A204.1 (cell line): ENCODE data around the gene SPEF2.
"Not testable (repeated sequence)": the region's sequence is repeated elsewhere in the genome, so short reads cannot be mapped to it uniquely, and the experiment has no call there.

Experiments used
- FAIRE-seq: peaks from 2 replicates; lab custom pipeline; 2012; peaks lifted over from hg19 to GRCh38; lab: Jason Lieb, UNC

SPEF2 gene

DNA sequence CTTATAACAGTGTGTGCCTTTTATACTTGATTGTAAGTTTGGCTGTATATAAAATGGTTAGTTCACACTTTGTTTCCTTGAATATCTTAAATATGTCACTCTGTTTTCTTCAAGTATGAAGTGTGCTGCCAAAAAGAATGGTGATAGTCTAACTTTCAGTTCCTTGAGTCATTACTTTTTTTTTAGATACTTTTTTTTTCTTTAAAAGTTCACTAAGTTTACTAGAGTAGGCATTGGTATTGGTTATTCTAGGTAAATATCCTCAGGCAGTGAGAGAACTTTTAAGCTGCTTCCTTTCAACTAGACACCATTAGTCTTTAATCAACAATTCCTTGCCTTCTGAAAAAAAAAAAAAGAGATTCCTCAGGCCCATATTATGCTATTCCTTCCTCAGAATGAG lies 41.9 kb downstream of the SPEF2 start:
- no peak for FAIRE-seq

DNA sequence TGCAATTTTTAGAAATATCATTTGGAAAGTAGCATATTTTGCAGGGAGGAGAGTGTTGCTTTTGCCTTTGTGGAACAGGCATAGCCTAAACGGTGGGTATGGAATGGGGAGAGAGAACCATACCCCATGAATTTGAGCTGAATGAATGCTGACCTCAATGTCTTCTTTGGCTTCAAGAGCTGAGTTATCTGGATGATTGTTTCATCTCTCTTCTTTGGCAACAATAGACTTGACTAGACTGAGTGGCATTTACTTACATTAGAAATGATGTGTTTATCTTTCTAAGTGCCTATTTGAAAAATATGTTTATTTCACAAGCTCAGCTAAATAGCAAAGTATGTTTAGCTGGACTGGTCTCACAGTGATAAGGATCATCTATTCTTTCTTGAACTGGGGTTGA lies 42.8 kb downstream of the SPEF2 start:
- FAIRE-seq, result no peak

DNA sequence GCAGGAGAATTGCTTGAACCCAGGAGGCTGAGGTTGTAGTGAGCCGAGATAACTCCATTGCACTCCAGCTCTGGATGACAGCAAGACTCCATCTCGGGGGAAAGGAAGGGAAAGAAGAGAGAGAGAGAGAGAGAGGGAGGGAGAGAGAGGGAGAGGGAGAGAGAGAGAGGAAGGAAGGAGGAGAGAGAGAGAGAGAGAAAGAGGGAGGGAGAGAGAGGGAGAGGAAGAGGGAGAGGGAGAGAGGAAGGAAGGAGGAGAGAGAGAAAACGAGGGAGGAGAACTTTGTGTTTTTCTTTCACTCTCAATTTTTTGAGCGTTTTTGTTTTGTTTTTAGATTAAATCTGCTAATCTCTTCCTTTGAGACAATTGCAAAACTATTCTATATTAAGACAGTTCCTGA lies 46.9 kb downstream of the SPEF2 start:
- FAIRE-seq, result no peak

DNA sequence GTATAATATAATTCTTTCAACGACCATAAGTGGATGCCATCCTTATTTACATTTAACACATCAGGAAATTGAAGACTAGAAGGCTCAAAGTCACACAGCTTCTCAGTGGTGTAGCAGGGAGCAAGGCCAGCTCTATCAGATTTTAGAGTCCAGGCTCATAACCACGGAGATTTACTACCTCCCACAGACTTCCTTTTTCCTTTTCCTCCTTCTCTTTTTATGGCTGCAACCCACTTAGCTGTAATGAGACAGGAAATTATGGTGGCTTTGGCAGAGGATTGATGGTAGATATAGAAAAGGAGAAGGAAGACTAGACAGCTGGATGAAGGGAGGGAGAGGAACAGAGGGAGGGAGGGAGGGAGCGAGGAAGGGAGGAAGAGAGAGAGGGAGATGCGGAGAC lies 47.4 kb downstream of the SPEF2 start:
- no peak for FAIRE-seq

DNA sequence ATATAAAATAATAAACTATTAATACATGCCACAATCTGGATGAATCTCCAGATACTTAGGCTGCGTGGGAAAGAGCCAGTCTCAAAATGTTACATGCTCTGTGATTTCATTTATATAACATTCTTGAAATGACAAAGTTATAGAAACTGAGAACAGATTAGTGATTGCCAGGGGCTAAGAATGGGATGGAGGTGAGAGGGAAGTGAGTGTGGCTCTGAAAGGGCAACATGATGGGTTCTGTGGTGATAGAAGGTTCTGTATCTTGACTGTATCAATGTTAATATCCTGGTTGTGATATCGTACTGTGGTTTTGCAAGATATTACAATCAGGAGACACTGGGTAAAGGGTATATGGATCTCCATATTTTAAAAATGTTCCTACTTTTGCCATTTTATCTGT lies 50.7 kb downstream of the SPEF2 start:
- no peak for FAIRE-seq

DNA sequence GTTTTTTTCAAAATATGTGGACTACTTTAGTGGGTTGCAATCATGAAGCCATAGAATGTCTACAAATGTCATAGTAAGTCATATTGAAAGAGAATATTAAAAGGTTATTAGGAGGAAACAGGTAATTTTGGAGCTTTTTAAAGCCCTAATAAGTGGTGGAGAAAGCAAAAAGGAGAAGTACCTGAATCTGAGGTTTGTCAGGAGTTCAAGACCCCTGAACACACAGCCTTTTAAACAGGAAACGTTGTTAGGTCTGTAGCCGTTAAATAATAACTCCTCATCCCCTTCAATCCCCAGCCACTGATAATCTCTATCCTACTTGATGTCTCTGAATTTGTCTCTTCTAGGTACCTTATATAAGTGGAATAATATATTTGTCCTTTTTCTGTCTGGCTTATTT lies 51.1 kb downstream of the SPEF2 start:
- no peak for FAIRE-seq

DNA sequence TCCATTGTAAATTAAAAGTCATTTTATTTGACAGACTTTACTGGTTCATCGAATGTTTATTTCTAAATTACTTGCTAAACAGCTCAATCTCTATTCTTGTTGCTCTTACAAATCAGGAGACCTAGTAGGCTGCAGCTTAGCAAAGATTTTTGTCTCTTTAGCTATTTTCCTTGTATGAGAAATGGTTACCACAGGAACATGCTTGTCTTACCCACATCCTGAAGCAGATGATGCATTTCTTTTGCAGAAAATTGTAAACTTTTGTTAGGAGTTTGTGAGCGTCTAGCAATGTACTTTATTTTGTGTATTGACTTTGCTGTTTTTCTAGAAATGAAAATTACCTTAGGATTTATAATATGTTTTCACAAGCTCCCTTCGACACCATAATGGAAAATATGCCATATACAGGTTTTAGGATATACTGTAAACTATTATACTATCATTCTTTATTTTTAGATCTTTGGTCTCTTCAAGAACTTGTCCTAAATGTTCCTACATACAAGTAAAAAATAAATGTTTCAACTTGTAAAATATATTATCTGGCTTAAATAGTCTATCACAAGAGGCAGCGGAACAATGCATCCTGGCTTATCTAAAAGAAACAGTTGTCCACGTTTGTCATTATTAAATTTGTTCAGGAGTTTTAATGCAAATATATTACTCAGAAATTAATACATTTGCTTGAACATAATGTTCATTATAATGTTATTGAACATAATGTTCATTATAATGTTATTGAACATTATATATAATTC lies 54.1 kb downstream of the SPEF2 start:
- peak; percentile 68 for FAIRE-seq

DNA sequence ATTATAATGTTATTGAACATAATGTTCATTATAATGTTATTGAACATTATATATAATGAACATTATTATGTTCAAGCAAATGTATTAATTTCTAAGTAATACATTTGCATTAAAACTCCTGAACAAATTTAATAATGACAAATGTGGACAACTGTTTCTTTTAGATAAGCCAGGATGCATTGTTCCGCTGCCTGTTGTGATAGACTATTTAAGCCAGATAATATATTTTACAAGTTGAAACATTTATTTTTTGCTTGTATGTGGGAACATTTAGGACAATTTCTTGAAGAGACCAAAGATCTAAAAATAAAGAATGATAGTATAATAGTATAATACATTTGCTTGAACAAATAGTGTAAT lies 54.6 kb downstream of the SPEF2 start:
- FAIRE-seq, result not testable (repeated sequence)

DNA sequence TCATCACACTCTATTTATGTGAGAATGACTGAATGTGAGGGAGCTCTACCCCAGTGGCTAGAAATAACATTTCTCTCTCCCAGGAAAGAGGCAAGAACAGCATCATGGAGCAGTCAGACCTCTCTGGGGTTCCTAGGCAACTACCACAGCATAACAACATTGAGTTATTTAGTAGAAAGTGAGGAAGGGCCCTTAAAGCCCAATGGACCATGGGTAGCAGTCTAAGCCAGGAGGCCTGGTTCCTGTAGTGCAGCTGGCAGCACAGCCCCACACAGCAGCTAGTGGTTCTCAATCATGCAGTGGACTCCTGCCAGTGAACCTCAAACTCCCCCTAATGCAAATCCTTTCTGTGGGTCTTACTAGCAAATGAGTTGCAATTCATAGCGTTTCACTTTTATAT lies 55.3 kb downstream of the SPEF2 start:
- no peak for FAIRE-seq

DNA sequence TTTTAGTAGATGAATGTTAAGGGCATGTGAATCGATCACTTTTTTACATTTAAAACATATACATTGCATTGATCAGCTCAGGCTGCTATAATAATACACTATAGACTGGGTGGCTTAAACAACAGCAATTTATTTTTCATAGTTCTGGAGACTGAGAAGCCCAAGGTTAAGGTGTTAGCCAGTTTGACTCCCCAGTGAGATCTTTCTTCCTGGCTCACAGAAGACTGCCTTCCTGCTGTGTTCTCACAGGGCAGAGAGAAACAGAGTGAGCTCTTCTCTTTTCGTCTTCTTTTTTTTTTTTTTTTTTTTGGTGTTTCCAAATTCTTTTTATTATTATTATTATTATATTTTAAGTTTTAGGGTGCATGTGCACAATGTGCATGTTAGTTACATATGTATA lies 56.4 kb downstream of the SPEF2 start:
- FAIRE-seq, result no peak

DNA sequence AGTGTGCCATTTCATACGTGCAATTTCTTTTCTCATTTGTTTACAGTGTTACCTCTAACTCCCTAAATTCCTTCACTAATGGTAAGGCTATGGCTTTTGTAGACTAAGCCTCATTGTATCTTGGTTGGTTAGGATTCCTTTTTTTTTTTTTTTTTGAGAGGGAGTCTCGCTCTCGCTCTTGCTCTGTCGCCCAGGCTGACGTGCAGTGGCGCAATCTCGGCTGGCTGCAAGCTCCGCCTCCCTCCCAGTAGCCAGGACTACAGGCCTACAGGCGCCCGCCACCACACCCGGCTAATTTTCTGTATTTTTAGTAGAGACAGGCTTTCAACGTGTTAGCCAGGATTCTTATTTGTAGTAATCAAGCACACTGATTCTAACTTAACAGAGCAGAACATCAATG lies 57.7 kb downstream of the SPEF2 start:
- FAIRE-seq, result no peak

DNA sequence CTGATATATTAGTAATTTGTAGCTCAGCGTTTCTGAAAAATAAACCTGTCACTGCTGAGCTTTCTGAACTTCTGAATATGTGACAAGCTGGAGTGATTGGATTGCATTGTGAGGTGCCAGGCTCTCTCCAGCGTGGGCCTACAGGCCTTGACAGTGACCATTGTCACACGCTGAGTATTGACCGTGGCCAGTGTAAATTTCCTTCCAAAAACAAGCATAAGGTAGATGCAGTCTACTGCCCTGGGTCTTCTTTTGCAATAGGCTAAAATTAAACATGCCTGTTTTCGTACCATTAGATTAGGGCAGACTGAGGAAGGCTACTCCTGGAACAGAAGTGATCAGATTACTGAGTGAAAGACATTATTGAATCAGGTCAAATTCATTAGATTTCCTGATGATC lies 60.2 kb downstream of the SPEF2 start:
- no peak for FAIRE-seq

DNA sequence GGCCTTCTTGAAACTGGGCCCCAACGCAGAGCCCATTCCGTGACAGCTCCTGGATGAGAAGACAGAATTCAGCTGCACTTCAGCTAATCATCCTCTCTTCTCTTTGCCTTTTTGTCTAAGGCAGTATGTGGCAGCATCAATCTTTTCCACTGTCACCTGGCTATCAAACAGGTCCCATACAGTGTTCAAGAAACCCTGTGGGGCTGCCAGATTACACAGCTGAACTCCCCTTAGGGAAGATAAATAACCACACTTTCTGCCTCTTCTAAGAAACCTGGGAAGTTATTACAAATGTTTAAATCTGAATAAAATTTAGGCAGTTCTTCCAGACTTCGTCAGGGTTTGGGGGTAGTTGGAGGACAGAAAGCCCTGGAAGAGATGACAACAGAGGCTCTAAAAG lies 61.0 kb downstream of the SPEF2 start:
- no peak for FAIRE-seq

DNA sequence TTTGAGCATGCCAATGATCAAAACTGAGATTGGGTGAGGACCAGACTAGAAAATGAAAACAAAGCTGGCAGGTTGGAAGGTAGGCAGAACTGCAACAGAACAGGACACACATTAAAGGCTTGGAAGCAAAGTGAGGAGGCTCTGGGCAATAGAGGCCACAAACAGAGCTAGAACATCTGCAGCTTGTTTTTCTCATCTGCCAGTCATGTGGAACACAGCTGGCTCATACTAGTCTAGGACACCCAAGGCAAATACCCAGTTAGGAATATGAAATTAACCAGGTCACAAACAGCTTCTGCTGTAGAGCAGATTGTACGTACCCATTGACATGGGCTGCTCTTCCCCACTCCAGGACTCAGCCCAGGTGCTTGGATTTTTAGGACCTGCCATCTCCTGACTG lies 61.7 kb downstream of the SPEF2 start:
- FAIRE-seq, result no peak

DNA sequence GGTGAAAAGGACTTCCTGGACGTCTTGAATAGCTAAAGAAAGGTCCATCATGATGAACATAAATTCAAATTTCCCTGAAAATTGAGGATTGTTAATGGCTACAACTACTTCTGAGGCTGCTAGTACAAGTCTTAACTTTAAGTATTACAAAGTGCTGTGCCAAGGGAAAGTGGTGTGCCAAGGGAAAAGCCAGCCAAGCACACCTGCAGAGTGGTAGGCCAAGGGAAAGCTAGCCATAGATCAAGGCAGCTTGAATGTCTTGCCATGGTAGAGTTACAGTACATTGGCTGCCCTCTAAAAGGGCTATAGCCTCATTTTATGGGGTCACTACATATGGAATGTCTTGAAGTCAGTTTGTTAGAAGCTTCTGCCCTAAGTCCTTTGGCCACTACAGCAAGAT lies 64.2 kb downstream of the SPEF2 start:
- FAIRE-seq, result no peak

DNA sequence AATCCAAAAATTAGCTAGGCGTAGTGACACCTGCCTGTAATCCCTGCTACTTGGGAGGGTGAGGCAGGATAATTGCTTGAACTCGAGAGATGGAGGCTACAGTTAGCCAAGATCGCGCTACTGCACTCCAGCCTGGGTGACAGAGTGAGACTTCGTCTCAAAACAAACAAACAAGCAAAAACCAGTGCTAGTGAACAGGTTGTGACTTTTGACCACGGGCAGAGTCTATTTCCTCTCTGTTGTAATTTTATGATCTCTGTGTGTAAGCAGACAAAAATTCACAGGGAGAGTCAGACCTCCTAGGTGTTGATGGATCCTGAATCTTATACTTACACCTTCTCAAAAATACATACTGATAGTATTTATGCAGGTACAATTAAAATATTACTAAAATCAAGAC lies 65.8 kb downstream of the SPEF2 start:
- FAIRE-seq, result no peak

DNA sequence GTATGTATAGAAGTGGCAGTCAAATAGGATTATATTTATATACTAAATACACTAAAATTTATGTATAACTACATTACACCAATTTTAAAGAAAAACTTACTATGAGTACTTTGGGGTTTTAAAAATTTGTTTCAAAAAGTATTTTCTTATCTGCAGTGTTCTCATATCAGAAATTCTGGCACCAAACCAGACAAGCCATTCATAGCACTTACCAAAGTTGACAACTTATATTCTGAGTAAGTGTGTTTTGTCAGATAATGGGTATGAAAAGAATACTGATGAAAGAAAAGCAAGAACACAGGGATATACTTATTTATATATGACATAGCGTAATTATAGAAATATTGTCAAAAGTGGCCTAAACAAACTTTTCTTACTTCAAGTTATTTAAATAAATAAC lies 67.5 kb downstream of the SPEF2 start:
- no peak for FAIRE-seq

DNA sequence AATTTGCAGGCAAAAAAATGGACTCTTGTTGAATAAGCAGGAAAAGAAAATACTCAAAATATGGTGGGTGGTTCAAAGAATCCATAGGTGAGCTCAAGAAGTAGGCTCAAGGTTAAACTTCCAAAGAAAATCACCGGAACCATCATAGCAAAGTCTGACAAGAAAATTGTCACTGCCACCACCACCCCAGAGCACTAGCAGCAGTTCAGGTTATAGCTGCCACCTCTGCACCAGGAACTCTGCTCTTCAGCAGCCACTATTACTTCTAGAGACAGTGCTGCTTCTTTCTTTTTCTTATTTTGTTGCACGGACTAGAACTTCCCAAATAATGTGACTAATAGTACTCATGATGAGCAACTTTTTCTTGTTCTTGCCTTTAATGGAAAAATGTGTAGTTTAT lies 70.3 kb downstream of the SPEF2 start:
- no peak for FAIRE-seq

DNA sequence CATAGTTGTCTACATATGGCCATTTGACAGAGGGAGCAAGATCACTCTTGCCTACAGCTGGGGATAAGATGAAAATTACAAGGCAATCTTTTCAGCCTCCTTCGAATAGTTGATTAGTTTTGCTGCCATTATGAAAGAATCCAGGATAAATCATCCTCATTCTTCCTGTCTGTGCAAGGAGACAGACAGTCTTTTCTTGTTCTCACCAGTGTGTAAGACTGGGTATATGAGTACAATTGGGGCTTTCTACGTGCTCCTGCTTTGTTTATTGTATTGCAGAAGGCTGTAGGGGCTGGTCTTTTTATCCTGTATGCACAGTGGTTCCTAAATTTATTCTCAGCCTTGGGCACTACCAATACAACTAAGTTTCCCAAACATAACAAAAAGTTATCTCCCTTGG lies 76.8 kb downstream of the SPEF2 start:
- no peak for FAIRE-seq

DNA sequence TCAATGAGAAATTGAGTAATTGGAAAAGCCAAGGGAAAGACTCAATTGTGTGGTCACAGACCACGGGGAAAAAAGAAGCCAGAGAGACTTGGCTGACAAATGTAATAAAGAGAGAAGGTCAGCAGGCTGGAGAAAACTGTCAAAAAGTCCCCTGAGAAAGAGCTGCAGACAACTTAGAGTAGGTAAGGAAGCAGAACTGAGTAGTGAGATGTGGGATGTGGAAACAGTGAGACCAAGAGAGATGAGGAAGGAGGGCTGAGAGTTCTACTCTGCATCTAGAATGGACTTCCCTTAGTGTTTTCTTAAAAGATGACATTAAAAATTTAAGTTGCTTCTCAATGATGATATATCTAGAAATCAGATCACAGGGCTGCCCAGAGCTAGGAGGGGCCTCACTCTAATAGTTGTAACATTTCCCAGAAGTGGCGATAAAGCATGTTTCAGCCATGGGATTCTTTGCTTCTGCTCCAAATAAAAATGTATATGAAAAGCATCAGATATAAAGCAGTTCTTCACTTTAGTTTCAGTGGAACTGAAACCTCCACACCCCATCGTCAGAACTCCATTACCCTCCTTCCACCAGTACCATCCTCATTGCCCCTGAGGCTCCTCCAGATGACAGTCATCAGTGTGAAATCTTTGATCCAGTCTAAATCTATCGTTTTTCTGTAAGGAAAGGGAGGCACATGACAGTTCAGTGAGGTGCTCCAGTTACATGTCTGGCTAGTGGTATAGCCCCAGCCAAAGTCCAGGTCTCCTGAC lies 80.6 kb downstream of the SPEF2 start:
- no peak for FAIRE-seq

DNA sequence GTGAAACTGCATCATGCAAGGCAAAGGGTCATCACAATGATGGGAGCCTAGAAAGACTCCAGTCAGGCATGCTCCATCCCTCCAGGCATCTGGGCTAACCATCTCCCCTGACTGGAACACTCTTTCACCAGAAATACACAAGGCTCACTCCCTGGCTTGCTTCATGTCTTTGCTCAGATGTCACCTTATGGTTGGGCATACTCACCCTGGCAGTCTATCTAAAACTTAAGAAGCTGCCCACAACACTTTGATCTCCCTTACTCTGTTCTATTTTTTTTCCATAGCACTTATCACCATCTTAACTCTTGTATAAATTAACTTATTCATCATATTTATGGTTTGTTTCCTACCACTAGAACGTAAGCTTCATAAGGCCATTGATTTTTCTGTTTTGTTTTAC lies 90.0 kb downstream of the SPEF2 start:
- no peak for FAIRE-seq

DNA sequence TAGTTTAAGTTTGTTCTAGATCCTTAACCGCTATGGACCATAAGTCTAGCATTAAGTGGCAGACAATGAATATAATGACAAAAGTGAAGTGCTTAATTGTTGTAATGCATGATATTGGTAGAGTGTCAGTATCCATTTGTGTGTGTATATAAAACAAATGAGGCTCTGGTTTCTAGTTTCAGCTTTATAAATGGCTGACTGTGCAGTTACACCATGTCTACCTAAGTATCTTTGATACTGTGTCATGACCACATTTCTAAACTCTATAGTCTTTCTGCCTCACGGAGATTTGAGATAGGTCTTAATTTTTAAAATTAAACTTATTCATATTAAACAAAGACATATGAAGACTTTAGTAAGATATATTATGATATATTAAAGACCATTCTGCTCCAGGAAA lies 92.0 kb downstream of the SPEF2 start:
- FAIRE-seq, result no peak

DNA sequence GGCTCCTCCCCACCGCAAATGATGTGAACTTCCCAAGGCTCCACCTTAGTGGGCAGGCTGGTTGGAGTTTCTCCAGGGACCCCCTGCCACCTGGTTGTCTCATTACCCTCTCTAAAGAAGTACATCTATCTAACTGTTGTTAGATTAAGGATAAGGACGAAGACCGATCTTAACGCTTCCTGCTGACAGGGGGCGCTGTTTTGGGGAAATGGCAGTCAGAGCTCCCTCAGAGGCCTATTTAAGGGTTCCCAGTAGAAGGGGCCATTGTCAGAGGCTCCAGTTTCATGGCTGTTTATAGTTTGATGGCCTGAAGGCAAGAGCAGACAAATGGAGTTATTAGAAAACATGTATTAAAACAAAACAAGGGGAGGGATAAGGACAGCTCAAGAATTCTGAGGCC lies 100.1 kb downstream of the SPEF2 start:
- no peak for FAIRE-seq

DNA sequence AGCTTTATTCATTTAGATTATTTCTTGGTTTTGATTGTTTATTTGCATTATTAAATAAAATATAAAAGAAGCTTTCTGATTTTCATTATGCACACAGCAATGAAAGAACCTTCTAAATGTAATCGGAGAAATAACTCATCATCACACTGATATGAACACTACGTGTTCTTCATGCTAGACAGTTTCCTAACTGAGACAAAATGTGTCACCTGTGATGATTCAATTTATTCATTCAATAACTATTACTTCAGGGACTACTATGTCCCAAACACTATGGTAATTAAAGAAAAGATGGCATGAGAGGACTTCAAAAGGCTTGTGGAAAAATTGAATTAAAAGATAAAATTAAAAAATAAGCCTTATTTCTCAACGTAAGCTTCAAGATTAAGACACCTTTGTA lies 118.1 kb downstream of the SPEF2 start:
- no peak for FAIRE-seq
